Middle frontal gyrus (tissue), 1 donor: ENCODE data around the gene DHX58.

Experiments used
- DNase-seq: peaks from one replicate; pipeline ENCODE4 v3.0.0-alpha.2; 2015; ENCODE audit warnings: low spot score; ENCODE audit errors: extremely low spot score

DHX58 gene

DNA sequence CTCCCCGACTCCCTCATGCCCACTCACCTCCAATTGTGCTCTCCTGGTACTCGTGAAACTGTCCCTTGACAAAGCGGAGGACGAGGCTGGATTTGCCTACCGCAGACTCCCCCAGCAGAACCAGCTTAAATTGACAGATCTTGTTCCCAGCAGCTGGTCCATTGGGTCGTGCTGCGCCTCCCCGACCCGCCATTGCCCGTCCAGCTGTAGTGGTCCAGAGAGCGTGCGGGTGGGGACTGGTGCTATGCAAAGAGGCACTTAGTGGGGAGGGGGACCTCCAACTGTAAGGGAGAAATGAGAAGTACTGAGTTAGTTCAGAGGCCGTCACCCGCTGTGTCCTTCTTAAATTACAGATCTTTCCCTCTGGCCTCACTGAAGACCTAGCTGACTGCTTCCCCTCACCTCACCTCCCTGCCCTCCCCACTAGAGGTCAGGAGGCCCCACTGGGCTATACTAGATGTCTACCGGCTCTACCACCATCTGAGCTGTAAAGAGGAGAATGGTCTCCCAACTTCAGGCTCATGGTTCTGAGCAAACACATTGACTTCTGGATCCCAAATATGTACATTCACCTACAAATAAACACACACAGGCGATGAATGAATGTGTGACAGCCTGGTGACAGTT, 17.9 kb upstream of the DHX58 start:
- no peak for DNase-seq

DNA sequence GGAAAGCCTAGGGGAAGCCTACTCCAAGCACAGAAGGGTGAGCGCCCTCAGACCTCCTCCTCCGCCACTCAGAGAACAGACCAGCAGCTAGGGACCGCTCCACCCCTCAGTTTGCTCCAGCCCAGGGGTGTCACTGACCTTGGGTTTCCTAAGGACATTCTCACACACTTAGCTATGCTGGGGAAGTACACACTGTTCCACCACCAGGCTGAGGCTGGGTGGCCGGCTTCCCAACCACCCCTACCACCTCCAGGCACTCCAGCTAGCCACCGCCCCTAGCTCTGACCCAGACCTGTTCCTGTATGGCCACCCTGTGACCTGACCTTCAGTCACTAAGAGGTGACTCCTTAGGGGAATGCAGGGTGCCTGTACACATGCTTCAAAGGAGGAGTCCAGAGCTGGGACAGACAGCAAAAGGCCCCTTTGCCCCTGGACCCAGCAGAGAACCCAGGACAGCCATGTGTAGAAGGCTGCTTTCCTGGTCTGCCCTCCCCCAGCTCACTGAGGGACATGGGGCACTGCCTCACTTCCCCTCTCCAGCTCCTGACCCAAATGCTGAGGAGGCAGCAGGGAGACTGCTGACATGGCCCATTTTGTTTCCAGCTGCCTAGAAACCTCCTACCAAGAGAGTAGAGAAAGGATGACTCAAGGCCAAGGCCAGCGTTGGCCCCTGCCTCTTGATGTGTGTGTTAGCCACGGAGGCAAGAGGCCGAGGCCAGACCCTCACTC, 16.8 kb upstream of the DHX58 start:
- no peak for DNase-seq

DNA sequence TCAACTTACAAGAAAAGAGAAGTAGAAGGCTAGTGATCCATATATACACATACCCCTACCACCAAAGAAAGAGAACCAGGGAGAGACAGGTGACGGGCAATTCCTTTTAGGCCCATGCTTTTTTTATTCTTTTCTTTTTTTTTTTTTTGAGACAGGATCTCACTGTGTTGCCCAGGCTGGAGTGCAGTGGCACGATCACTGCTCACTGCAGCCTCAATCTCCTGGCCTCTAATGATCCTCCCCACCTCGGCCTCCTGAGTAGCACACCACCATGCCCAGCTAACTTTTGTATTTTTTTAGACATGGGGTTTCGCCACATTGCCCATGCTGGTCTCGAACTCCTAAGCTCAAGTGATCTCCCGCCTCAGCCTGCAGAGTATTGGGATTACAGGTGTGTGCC, 14.9 kb upstream of the DHX58 start:
- no peak for DNase-seq

DNA sequence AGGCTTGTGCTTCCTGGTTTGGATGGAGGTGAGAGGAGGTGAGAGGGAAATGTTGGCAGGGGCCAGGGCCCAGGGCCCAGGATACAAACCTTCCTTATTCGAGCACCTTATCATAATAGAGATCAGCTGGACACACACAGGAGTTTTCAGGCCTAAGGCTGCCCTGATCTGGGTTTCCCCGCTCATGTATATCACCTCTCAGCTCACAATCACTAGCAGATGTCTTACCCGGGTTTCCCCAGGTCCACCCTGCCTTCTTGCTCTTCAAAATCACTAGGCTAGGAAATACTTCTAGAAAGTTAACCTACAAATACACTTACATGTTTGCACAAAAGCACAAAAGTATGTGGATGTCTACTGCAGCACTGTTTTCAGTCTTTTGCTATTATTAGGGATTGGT, 14.3 kb upstream of the DHX58 start:
- DNase-seq = no peak

DNA sequence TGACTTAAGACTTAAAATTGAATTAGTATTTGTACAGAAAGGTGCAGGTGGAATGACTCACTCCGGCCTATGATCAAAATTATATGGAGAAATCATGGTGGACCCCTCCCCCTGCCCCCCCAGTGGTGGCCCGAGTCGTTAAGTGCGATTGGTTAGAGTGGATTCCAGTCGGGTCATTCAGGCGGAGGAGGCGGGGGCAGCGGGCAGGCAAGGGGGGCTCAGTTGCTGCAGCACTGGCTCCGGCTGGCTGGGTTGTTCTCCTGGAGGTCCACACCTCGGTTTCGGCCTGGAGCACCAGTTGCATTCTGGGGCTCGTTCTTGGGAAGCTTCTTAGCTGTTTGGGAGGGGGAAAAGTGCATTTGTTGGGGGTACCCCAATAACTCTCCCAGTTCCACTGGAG, 13.1 kb upstream of the DHX58 start:
- no peak for DNase-seq

DNA sequence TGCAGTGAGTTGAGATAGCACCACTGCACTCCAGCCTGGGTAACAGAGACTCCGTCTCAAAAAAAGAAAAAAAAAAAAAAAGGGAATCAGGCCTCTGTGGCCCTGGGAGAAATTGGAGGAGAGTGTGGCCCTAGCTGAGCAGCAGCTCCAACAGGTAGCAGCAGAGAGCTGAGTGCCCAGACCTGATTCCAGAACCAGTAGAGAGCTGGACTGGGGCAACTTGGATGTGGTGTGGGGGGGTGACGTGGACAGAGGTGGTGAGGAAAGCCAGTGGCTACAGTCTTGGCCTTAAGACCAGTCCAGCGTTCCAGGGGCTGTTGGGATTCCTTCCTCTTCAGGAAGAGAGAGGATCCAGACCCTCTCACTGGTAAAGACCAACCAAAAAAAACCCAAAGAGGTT, 11.7 kb upstream of the DHX58 start:
- no peak for DNase-seq

DNA sequence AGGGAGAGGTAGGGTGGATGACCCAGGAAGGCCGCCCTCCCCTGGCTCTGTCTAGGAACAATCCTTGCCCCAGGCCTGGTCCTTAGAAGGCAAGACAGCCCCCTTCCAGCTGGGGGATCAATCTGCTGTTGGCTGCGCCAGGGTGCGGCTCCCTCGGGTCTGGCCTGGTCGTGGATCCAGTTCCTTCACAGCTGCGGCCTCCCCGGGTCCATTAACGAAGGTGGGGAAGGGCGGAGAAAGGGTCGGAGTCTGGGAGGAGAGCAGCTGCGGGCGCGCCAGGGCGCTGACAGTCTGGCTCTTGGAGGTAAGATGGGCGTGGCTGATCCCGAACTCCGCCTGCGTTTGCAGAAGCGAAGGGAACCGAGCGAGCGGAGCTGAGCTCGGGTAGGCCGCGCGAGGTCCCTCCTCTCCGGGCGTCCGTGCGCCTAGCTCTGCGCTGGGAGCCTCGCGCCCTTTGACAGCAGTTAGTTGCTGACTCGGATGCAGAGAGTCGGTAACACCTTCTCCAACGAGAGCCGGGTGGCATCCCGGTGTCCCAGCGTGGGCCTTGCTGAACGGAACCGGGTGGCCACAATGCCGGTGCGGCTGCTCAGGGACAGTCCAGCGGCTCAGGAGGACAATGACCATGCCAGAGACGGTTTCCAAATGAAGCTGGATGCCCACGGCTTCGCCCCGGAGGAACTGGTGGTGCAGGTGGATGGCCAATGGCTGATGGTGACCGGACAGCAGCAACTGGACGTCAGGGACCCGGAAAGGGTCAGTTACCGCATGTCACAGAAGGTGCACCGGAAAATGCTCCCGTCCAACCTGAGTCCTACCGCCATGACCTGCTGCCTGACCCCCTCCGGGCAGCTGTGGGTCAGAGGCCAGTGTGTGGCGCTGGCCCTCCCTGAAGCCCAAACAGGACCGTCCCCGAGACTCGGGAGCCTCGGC, 10.1 kb upstream of the DHX58 start, which contains the start of gene HSPB9:
Gene HSPB9 (plus strand): TSS at position 434 of the 933 bp plus-strand sequence. CDS start 47 bp downstream, at position 481.
- no peak for DNase-seq

DNA sequence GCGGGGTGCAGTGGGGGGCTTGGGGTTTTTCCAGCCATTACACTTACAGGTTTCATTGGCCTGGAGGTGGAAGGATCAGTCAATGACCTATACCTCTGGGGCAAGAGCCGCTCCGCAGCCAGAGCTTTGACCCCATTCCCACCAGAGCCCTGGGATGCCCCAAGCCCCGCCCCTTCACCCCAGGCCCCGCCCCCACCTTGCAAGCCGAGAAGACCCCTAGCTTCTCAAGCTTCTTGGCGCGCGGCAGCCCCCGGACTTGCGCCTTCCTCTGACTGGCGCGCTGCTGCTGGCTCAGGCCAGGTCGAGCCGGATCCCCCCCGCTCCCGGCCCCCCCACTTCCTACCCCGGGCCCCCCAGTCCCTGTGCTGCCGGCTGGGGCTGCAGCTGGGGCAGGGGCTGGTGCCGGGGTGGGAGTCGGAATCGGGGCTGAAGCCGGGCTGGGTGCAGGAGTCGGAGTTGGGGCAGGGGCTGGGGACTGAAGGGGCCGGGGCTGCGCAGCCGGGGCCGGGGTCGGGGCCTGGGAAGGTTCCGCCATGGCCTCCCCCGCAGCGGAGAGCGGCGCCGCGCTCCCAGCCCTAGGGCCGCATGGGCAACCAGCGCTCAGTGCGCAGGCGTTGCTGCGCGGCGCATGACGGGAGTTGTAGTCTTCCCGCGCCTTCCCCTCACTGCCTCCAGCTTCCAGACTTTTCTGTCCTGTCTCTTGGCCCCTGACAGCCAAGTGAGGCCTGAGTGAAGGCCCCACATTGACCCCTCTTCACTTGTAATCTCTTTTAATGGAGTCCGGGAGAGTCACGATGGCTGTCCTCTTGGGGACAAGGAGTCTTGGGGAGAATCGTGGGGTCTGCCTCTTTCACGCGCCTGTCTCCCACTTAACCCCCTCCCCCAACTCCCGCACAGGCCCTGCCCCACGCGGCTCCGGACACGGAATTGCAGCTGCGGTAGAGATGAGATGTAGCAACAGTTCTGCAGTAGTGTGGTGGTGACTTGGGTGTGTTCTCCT, 8.6 kb upstream of the DHX58 start, which contains the start of gene KAT2A:
Gene KAT2A (minus strand): TSS at position 598 of the 1,000 bp plus-strand sequence. CDS start 63 bp downstream, at position 535.
- DNase-seq = peak; percentile 78

DNA sequence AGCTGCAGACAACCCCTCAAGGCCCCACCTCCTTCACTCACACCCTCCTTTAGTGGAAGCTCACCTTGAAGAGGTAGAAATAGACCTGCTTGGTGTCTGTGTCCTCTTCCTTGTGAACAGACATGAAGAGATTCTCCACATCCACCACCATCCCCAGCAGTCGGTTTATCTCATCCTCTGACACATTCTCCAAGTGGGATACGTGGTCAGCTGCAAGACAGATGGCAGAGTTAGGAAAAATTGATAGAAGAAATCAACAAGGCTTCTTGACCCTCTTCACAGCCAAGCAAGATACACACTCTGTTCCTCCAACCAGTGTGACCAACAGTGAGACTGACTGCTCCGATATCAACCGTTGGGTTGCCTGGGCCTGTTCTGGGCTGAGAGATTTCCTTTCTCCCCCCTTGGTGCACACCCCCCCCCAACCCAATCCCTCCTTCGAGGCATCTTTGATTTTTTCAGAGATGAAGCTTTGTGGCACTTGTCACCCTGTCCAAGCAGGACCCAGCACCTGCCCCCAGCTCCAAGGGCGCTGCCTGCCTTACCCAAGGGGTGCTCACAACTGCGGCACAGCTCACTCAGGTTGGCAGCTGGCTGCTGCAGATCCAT, 7.8 kb upstream of the DHX58 start:
- no peak for DNase-seq

DNA sequence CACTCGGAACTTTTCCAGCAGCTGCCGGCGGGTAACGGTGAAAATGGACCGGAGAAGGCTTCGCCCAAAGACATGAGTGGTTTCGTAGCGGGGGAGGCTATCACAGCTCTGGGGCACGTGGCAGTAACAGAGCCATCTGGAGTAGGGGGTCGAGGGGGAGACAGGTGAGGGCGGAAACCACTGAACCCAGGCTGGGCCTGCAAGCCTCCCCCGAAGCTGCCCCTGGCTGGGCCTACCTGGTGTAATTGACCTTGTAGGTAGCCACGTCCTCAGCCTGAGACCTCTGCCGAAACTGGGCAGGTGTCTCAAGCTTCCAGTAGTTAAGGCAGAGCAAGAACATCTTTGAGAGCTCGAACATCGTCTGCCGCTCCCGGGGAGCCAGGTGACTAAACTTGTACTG, 6.8 kb upstream of the DHX58 start:
- DNase-seq = no peak

DNA sequence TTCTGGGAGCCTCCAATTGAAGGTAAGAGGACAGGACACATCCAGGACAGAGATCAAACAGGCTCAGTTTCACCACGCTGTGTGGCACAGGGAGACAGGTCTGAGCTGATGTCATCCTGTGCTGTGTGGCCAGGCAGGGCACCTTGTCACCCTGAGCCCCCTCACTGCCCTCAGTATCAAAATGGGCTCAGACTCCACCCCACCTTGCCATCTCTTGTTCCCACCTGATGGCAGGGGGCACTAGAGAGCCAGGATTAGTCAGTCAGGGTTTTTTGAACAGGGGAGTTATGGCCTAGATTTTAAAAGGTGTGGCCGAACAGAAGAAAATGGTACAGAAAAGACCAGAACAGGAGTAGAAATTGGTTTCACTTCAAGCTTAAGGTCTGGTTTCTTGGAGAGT, 6.0 kb upstream of the DHX58 start:
- DNase-seq = no peak

DNA sequence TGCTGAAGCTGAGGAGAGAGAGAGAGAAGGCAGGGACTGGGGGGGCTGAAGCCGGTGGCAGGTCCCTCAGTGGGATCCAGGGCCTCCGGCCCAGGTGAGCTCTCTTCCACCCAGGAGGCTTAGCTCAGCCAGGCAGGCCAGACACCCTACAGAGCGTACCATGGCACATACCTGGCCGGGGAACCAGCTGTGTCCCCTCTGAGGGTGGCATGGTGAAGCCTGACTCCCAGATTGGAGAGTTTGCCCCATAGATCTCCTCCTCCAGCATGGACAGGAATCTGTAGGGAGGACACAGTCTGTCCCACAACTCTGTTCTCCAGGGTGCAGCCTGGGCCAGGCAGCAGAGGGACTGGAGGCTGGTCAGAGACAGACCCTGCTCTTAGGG, 5.6 kb upstream of the DHX58 start:
- DNase-seq = no peak

DNA sequence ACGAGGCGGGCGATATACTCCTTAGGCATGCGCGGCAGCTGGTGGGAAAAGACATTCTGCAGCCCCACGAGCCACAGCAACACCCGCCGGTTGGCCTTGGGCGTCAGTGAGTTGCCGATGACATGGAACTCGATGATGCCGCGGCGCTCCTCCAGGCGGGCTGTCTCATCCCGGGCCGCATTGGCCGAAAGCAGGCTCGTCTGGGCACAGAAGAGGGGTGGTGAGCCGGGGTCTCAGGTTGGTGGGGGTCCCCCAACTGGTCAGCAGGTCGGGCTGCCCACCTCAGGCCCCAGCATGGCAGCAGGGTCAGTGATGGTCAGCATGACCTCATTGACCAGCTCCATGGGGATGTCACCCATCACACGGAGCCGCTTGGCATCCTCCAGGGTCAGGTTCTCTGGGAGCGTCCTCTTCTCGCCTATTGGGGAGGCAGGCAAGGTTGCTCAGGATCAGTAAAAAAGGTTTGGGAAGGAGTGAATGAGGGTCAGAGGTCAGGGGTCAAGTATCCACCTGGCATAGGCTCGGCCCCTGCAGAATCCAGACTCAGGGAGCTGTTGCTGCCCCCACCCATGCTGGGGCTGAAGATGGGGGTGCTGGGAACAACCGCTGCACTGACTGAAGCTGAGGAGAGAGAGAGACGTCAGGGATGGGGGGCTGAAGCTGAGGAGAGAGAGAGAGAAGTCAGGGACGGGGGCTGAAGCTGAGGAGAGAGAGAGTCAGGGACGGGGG, 5.0 kb upstream of the DHX58 start:
- DNase-seq = no peak

DNA sequence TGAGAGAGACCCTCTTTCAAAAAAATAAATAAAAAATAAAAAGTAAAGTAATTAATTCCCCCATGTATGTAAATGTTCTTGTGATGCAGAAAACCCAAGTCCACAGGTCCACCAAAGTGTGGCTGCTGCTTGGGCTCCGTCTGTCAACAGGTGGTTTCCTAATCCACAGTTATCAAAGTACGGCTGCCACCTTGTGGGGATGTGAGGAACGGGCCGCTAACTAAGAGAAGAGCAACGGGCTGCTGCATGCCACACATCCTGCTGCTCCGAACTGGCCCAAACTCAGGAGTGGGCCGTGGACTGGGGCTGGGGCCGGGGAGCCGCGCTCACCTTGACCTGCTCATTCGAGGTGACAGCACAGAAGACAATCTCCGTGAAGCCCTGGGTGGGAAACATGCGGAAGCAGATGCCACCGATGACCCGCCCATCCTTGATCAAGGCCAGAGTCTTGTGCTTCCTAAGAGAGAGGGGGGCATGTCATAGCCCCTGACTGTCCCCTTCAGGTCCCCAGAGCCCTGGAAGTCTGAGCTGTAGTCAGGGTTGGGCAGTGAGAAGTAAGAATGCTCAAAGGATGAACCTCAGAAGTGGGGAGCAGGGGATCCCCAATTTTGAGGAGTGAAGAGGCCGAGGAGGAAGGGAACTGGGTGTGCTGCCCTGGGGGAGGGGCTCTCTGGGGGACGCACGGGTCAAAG, 4.3 kb upstream of the DHX58 start:
- DNase-seq = peak; percentile 61

DNA sequence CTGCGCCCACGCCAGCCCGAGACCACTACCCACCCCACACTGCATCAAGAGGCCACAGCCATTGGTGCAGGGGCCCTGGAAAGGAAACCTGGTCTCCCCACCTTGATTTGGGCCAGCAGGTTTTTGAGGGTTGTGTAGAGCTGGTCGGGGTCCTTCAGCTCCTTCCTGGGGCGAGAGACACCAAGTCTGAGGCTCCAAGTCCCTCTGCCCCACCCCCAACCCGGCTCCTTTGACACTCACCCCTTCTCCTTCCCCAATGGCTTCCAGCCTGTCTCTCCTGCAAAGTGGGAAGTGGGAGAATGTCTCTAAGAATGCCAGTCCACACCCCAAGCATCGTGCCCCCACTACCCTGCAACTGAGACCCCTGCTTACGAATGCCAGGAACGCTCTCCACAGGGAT, 1.6 kb upstream of the DHX58 start:
- no peak for DNase-seq

DNA sequence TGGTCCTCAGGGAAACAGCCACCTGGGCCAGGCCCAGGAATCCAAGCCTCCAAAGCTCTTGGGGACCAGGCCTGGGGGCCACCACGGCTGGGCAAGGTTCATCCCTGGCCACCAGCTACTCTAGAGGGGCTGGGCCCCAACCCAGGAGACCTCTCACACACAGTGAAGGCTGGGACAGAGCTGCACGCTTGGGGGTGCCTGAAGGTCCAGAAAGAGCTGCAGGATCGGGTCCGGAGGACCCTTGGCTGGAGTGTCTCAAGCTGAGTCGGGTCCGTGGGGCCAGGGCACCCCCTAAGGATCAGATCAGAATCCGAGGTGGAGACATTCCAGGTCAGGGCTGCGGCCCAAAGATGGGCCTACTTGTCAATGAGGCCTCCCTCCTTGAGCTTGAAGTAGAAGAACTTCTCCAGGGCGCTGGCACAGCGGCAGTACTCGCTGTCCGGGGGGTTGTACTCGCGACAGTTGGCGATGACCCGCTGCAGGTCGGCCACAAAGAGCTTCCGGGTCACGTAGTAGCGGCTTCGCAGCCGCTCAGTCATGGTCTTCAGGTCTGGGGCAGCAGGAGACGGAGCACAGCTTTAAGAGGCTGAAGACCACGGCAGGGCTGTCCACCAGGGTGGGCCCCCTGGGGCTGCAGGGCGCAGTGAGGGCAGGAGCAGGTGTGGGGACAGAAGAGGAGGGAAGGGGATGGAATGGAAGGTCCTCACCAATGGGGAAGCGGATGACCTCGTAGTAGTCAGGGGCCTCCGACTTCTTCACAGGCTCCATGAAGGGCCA, 967 bp upstream of the DHX58 start:
- DNase-seq = no peak

DNA sequence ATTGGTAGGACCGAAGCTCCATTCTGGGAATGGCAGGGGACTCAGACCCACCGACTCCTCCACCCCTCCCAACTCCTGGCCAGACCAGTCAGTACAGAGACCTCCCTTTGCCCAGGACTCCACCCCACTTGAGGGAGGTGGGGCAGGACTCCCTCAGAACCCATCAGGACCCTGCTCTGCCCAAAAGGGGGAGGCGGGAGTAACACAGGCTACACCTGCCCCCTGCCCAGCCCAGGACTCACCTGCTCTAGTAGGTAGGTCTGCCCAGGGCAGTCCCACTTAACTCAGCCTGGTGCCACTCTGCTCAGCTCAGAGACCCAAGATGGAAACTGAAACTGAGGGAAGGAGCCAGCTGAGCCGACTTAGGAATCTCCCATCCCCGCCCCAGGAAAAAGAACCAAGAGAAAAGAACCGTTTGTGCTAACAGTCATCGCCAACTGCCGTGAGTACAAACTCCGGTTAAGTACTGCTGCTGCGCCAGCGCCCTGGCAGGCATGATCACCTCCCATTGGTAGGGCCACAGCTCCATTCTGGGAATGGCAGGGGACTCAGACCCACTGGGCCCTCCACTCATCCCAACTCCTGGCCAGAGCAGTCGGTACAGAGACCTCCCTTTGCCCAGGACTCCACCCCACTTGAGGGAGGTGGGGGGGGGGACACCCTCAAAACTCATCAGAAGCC, 503 bp downstream of the DHX58 start:
- DNase-seq = no peak

DNA sequence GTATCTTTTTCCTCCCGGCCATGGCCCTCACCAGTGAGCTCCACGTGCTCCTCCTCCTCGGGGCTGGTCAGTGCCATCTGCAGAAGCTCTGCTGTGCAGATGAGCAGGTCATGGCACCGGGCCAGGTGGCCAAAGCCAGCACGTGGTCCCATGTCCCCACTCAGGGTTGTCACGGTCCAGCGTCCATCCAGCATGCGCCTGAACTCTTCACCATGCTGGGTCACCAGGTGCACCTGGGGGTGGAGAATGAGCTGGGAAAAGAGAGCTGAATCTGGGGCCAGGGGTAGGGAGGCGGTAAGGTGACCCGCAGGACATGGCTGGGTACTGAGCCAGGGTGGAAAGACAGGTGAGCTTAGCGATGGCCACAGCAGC, 1.3 kb downstream of the DHX58 start:
- no peak for DNase-seq
